Testis (tissue), 2 donors: ENCODE data around the gene ODAPH.

Experiments
- CTCF ChIP-seq, 3 experiments: fragments of 450-650 bp in 2 of 3; fragments of 200-600 bp in 1 of 3; sonication (generic) in 1 of 3; IDR thresholded peaks; one replicate each; pipeline ENCODE4 v1.5.1; 2016 to 2019; ENCODE audit warnings: antibody characterized with exemption in 3 of 3, mild to moderate bottlenecking in 2 of 3, moderate library complexity in 1 of 3
- POLR2A ChIP-seq: fragments of 450-650 bp; IDR thresholded peaks from one replicate; pipeline ENCODE4 v1.6.1; 2017; ENCODE audit warnings: antibody characterized with exemption, mild to moderate bottlenecking, moderate library complexity

GRCh38 chr4:75557696-75558095, 1.8 kb downstream of the ODAPH start:
- TF ChIP-seq POLR2A (no peak), CTCF (IDR thresholded peaks at IDR 0.05) (no peak)
